Stimulated activated CD4-positive, alpha-beta T cell treated with anti-CD3 and anti-CD28 coated beads, TNF-alpha, amount 100 ng/mL, for 1 hour (primary cell): ENCODE measurements around the gene SND1.
"Not testable (repeated sequence)": the region's sequence is repeated elsewhere in the genome, so short reads cannot be mapped to it uniquely, and the experiment has no call there.

ENCODE experiments used
- DNase-seq, 3 donors: peaks; one replicate each; pipeline ENCODE4 v3.0.0-alpha.2; 2020; ENCODE audit warnings: low read depth in 3 of 3, low spot score in 1 of 3

Gene SND1

DNA sequence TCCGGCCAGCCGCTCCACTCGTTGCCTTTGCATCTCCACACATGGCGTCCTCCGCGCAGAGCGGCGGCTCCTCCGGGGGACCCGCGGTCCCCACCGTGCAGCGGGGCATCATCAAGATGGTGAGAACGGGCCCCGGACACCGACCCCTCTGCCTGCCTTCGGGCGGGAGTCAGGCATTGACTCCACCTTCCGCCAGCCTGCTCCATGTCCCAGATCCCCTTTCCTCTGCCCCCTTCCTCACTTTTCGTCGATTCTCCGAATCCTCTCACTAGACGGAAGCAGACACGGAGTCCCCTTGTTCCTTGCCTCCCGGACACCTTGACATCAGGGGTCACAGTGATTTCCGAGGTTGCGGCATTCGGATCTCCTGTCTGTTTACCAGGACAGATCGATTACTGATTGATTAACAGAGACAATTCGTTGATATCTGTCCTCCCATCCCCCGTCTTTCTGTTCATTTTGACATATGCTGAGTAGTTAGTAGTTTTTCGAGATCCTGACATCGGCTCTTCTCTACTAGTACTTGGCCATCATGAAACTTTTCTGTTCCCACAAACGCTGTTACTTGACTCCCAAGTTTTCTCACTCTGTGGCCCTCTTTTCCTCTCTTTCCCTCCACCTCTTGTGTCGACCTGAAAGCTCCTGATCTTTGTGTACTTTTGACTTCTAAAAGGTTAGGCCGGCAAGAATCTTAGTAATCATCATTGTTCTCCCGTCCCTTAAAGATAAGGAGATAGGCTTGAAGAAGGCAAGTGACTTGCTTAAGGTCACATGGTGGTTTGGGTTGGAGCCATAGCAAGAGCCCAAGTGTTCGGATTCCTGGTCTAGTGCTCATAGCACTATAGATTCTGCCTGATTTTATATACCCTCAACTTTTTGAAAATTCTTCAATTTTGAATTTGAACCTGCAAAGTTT, 597 bp downstream of the SND1 start:
- no peak for DNase-seq

DNA sequence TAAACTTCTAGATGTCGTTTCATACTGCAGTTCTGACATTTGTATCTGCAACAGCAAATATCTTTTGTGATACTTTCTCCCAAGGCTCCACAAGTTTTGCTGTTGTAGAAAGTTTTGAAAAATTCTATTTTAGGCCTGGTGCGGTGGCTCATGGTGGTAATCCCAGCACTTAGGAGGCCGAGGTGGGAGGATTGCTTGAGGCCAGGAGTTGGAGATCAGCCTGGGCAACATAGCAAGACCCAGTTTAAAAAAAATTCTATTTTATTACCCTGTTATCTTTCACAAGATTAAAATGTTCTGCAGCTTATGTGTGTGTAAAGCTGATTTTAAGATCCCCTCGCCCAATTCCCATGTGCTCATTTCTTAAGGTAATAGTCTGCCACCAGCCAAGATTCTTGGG, 1.4 kb downstream of the SND1 start:
- DNase-seq, result no peak

DNA sequence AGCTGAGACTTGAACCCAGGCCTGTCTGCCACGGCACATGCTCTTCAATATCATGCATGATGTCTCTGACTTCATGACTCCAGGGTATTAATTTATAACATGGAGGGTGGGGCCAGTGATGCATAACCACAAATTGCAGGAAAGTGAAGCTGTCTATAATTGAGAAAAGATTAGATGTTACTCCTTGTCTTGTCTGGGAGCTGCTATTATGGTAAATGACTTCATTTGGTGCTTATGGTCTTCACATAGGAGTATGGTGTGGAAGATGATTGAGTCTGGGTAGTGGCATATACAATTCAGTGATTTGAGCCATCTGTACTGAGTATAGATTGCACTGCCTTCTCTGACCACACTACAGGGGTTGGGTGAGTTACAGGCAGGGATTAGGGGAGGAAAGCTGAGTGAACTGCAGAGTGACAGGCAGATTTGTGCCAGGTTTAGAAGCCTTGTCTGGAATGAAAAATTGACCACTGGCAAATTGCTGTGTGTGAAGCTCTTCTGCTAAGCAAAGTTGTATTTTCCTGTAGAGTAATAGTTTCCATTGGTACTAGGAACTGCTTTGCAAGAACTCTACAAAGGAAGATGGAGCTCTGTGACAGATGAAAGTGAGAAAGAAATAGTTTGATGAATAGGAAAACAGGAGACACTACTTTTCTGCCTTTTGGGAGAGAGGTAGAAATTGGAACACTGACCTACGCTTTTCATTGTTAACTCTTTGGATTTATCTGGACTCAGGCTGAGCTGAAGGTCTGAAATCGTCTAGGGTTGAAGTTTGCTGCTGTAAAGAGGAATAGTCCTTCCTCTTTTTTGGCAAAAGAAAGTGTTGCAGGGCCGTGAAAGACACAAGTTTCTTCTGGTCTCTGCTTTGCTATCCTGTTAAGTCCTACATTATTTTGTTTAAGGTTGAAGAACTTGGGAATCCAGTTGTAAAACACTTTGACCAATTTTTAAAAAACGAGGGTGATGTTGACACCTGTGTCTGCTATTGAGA, 2.7 kb downstream of the SND1 start:
- no peak for DNase-seq

DNA sequence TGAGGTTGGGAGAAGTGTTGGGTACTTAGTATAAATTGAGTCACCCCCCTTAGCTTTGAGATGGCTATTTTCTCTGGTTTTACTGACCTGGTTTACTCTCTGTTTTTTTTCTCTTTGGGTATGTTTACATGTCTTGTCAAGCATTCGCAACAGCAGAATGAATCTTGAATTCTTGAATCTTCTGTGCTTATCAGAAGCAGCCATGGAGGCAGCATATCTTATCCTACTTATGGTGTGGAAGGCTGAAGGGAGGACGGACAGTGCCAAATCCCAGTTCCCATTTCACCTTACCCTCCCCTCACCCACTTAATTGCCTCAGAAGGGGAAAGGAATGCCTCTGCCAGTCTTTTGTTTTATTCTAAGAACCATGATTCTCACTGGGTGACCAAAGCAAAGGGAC, 3.7 kb downstream of the SND1 start:
- DNase-seq, result no peak

DNA sequence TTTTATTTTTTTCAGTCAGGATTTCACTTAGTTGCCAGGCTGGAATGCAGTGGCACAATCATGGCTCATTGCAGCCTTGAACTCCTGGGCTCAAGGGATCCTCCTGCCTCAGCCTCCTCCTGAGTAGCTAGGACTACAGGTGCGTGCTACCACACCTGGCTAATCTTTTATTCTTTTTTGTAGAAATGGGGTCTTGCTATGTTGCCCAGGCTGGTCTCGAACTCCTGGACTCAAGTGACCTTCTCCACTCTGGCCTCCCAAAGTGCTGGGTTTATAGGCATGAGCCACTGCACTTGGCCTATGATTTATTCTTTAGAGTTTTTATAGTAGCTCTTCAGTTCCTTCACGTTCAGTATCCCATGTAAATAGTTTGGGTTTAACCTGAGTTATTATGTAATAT, 5.5 kb downstream of the SND1 start:
- DNase-seq, result no peak

DNA sequence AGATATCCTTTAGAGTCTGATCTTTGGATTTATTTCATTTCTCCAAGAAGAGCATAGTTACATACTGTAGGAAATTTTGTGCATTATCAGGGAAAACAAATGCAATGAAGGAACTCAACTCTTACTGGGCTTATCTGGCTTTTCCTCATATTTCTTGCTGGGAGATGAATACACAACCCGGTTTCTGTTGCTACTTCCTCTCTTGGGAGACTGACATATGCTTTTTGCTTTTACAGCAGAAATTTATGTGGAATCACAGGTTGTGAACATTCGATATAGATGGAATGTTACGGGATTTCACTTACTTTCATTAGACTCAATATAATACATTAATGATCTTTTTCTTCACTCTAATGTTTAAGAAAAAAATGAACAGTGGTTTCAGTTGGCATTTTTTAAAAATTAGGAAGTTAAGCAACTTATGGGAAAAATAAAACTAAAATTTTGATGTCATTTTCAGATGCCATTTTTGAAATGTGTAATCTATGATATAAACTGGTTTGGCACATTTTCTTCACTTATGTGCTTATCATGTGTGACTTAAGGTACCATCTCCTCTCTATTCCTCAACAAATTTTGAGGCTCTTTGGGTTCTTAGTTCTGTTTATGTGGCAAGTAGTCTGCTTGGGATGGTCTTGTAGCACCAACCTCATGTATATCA, 7.1 kb downstream of the SND1 start:
- DNase-seq, result no peak

DNA sequence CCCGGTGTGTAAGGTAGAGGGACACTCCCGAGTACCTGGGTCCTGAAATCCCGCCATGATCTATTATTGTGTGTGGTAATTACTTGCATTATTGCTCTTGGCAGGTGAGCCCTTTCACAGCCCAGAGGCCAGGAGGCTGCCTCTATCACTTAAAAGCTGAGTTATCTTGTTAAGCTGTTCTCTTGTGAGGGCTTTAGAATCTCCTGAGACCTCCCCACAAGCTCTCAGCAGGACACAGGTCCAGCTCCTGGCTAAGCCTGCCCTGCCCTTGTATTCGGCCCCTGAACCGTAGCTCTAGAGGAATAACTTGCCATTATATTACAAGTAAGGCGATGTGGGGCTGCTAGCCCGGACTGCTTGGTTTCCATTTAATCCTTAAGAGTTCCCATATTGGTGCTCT, 13.9 kb downstream of the SND1 start:
- DNase-seq, result no peak

DNA sequence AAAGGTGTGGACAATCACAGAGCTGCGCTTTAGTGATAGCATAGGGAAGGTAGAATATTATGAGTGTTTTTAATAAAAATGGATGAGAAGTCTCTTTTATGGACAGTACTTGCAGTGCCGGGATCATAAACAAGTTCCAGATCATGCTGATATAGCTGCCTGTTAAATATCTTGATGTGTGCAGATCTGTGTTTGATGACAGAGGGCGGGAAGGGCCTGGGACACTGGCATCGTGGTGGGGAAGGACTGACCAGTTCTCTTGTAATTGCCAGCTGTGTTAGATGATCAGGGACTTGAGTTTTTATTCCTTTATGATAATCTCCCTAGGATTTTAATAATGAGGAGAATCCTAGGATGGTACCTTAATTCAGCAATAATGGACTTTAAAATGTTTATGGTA, 14.6 kb downstream of the SND1 start:
- no peak for DNase-seq

DNA sequence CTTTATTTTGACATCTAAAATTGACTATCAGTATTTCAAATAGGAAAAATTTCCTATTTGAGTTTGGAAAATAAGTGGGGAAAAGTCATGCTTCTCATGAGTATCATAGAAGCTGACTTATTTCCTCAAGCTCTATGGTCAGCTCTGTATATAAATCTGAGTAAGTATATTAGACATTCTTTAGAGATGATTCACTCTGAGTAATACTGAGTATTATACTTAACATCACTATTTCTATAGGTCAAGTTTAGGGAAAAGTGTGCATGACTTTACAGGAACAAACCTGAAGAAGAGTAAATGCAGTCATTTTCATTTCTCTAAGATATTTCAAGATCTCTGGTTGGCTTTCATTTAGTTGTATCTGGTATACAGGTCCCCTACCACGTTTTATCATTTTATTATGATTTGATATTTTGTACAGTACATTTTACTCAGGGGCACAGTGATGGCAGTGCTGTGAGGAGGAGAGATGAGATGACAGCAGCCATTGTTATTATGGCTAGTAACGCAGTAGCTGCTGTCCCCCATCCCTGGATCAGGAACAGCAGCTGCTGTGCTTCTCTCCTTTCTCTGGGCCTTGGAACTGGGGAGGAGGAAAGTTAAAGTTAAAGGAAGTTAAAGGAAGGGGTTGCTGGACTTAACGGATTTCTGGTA, 15.2 kb downstream of the SND1 start:
- no peak for DNase-seq

DNA sequence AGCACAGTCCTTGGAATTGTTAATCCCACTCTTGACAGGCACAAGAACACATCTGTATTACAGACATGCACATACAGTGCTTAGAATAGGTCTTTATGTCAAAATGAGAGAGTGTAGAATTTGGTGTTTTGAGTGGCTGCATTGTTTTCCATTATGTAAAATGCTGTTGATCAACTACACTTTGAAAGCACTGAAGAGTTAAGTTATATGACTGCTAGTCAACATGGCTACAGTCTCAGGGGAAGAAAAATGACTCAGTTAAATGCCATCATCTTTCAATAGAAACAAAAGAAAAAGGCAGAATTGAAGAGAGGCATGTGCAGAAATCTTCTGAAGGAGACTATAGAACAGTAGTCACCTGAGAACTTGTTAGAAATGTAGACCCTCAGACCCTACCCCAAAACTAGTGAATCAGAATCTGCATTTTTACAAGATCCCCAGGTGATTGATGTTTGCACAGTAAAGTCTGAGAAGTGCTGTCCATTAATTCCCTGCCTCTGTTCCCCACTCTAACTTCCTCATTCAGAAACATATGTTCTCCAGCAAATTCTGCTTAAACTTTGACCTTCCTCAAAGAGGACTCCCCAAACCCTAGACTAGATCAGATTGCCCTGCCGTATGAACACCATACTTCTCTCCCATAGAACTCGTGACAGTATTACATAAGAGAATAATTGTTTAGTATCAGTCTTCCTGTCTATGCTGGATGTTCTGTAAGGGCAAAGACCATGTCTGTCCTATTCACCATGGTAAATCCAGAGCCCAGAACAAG, 16.0 kb downstream of the SND1 start:
- no peak for DNase-seq

DNA sequence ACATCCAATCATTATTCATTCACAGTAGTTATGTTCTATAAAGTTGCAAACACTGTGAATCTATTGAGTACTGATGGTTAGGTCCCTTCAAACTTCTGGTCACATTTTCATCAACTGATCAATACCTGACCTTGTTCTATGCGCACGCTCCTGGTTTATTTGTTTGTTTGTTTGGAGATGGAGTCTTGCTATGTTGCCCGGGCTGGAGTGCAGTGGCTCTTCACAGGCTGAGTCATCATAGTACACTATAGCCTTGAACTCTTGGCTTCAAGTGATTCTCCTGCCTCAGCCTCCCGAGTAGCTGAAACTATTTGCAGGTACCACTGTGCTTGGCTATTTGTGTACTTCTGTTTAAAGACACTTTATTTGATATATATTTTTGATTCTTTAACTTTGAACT, 19.3 kb downstream of the SND1 start:
- no peak for DNase-seq

DNA sequence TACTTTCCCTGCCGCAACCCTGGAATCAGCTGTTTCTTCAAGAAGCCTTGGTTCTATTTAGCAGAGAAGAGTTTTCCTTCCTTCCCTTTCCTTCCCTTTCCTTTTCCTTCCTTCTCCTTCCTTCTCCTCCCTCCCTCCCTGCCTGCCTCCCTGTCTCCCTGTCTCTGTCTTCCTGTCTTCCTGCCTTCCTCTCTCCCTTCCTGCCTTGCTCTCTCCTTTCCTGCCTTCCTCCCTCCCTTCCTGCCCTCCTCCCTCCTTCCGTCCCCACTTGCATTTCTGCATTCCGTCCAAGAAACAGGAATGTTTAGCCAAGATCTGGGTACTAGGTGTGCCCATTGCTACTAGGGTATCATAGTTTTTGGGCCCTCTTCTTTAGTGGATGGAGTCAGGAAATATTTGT, 21.9 kb downstream of the SND1 start:
- DNase-seq, result no peak

DNA sequence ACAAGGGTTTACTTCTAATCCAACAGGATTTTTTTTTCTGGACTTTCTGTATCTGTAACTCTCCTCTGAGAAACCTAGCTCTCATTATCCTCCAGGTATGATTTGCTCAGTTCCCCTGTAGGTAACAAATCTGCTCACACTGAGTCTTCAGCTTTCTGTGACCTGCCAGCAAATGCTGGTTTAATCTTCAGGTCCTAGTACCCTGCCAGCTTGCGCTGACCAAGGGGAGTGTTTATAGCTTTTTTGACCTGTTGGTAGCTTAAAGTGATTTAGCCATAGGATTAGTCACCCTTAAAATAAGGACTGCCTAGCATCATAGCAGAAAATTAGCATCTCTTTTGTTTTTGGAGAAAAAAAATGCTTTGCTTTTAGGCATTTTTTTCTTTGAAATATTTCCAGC, 22.4 kb downstream of the SND1 start:
- DNase-seq, result no peak

DNA sequence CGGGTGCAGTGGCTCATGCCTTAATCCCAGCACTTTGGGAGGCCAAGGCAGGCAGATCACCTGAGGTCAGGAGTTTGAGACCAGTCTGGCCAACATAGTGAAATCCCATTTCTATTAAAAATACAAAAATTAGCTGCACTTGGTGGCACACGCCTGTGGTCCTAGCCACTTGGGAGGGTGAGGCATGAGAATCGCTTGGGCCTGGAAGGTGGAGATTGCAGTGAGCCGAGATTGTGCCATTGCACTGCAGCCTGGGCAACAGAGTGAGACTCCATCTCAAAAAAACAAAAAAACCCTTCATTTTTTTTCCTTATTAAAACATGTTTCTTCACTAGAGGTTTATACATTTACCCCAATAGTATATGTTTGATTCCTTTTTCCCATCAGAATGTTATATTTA, 22.9 kb downstream of the SND1 start:
- not testable (repeated sequence) for DNase-seq

DNA sequence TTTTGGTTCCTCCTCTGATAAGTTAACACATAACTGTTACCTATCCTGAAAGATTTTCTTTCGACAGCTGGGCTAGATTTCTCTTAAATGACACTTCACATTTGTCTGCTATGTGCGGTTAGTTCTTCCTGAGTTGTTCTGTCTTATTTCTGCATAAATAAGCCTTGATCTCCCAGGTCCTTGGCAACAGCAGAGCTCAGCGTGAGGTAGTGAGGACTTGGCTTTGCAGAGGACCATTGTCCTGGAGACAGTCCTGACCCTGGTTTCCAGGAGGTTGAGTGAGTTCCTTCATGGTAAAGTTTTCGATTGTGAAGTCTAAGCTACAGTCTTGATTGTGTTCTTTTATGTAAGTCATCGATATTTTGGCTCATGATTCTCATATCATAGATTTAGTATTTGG, 23.7 kb downstream of the SND1 start:
- no peak for DNase-seq

DNA sequence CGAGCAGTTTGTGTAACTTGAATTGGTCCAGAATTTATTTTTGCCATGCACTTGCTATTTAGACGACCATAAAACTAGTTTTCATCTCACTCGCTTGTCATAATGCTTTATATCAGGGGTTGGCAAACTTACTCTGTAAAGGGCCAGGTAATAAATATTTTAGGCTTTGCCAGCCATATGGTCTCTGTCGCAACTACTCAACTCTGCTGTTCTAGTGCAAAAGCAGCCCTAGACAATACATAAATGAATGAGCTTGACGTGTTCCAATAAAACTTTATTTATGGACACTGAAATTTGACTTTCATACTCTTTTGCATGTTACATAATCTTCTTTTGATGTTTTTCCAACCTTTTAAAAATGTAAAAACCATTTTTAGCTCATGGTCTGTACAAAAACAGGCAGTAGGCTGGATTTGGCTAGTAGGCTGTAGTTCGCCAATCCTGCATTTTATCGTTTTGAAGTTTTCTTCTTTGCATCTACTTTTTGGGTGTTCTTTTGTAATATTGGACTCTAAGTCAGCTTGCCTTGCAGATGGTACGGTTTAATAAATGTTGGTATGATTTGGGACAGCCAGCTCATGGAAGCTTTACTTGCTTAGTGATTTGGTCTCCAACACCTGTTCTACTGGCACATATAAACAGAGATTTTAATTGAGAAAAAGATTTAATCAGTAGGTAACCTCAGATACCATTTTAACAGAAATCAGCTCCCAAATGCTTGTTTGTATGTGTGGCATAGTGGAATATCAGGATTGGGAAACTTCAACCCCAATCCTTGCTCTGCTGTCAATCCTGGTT, 25.6 kb downstream of the SND1 start:
- no peak for DNase-seq

DNA sequence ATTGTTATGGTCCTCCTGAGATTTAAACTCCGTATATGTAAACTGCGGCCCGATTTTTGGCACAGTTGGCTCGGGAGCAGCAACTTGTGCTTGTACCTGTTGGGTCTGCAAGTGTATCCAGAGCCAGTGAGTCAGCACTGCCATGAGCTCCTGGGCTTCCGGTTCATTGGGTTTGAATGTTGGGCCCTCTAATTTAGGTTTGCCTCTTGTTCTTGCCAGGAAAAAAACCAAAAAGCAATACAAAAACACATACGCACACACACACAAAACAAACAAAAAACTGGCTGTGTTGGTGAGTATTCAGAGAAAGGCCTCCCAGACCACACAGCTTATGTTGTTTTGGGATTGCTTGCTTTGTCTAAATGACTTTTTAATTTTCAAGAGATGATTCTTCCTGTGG, 26.3 kb downstream of the SND1 start:
- no peak for DNase-seq

DNA sequence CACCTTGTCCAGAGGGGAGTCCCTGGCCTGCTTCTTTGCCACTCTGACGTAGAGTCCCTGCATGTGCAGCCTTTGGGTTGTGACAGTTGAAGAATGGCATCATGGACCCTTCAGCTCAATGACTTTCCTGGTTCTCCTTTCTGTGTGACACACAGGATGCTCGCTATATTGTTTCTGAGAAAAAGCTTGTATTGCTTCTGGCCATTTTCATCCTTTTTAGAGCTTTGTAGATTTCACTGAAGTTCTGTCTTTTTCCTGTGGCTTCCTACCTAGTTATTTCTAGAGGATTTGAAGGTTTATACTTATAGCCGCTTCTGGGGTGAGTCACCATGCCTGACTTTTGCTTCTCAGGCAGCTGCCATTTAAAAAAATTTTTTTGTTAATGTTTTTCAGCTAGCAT, 27.0 kb downstream of the SND1 start:
- DNase-seq, result no peak

DNA sequence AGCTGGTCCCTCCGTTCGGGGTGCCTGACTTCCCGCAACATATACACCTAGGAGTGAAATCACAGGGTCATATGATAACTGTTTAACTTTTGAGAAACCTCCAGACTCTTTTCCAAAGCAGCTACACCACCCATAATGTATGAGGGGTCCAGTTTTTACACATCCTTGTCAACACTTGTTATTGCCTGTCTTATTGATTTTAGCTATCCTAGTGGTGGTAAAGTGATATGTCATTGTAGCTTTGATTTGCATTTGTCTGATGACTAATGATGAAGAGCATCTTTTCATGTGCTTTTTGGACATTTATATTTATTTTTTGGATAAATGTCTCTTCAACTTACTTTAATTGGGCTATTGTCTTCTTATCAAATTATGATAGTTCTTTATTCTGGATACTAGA, 29.0 kb downstream of the SND1 start:
- DNase-seq, result no peak
